Kidney epithelial cell (primary cell): ENCODE measurements around the gene KBTBD6. TPM values are rescaled to one million over a fixed set of nuclear protein-coding genes. Genes with fewer than 3 reads are reported as not detected.

Experiments used
- DNase-seq: peaks from one replicate; pipeline ENCODE4 v3.0.0-alpha.2; 2010; ENCODE audit warnings: low read depth
- H3K27me3 ChIP-seq: 2 replicates; pipeline ENCODE4 v1.6.0; 2011; ENCODE audit warnings: low read length; ENCODE audit not compliant: control insufficient read depth, insufficient read depth
- H3K36me3 ChIP-seq: 2 replicates; pipeline ENCODE4 v1.5.1; 2011; ENCODE audit warnings: low read length; ENCODE audit not compliant: control insufficient read depth, insufficient read depth
- H3K4me3 ChIP-seq: 2 replicates; pipeline ENCODE4 v1.5.1; 2011; ENCODE audit warnings: low read depth, mild to moderate bottlenecking, control low read depth, low read length
- total RNA-seq: library from RNA; depleted of rRNA; stranded (reverse); fragments of >200 nt; gene quantifications from 2 replicates; pipeline ENCODE4 v1.2.3, GENCODE V29; 2015
- TF ChIP-seq, protein P1 (sequence below): IDR thresholded peaks from 2 replicates; pipeline ENCODE4 v1.5.1; 2011; ENCODE audit warnings: mild to moderate bottlenecking, moderate library complexity, low read length, control low read depth, inconsistent platforms; ENCODE audit not compliant: insufficient read depth, poor library complexity, severe bottlenecking

Gene KBTBD6
- total RNA-seq, 1 donor from 2014 or later: 9.0 TPM

GRCh38 chr13:41130356-41130755 is 2.2 kb downstream of the KBTBD6 start:
- TF ChIP-seq, protein P1, sequence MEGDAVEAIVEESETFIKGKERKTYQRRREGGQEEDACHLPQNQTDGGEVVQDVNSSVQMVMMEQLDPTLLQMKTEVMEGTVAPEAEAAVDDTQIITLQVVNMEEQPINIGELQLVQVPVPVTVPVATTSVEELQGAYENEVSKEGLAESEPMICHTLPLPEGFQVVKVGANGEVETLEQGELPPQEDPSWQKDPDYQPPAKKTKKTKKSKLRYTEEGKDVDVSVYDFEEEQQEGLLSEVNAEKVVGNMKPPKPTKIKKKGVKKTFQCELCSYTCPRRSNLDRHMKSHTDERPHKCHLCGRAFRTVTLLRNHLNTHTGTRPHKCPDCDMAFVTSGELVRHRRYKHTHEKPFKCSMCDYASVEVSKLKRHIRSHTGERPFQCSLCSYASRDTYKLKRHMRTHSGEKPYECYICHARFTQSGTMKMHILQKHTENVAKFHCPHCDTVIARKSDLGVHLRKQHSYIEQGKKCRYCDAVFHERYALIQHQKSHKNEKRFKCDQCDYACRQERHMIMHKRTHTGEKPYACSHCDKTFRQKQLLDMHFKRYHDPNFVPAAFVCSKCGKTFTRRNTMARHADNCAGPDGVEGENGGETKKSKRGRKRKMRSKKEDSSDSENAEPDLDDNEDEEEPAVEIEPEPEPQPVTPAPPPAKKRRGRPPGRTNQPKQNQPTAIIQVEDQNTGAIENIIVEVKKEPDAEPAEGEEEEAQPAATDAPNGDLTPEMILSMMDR: no peak
- no peak overlapping the region for H3K4me3 ChIP-seq

GRCh38 chr13:41127701-41128100 is 4.9 kb downstream of the KBTBD6 start:
- TF ChIP-seq, protein P1: no peak
- no peak for DNase-seq
- Histone ChIP-seq H3K36me3 (no peaks in the 10 kb centered on the region), H3K27me3 (no peaks in the 10 kb centered on the region), H3K4me3 (no peak overlapping the region)

More at GRCh38 chr13:41130356-41130755, 2.2 kb downstream of the KBTBD6 start:
- Histone ChIP-seq H3K36me3 (no peaks in the 10 kb centered on the region), H3K27me3 (no peaks in the 10 kb centered on the region)
- DNase-seq: no peak

GRCh38 chr13:41122838-41123237 is 9.8 kb downstream of the KBTBD6 start:
- Histone ChIP-seq H3K4me3 (no peak overlapping the region), H3K27me3 (no peaks in the 10 kb centered on the region), H3K36me3 (no peaks in the 10 kb centered on the region)
- TF ChIP-seq, protein P1: no peak
- no peak for DNase-seq

DNA sequence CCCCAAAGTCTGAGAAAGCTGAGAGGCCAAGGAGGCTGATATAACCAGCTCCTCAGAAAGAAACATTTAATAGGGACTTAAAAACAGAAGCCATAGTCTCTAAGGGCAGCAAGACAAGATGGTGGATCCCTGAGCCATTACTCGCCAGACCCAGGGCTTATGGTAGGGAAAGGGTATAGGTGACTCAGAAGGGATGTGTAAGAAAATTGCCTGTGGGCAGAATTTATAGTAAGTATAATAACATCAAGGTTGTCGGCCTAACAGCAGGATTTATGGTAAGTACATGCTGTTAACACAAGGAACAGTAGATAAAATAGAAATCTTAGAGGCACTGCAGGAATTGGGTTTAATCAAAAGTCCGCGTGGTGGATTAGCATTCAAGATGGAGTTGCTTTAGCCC is 14.7 kb downstream of the KBTBD6 start:
- Histone ChIP-seq H3K27me3 (no peaks in the 10 kb centered on the region), H3K36me3 (no peaks in the 10 kb centered on the region), H3K4me3 (no peak overlapping the region)
- TF ChIP-seq, protein P1: no peak
- no peak for DNase-seq

- no peak overlapping the region for H3K4me3 ChIP-seq
- no peak for DNase-seq
- no peaks in the 10 kb centered on the region for H3K27me3 ChIP-seq
- H3K36me3 ChIP-seq: no peaks in the 10 kb centered on the region
- TF ChIP-seq, protein P1: no peak
Observed at GRCh38 chr13:41111454-41111853, 21.1 kb downstream of the KBTBD6 start.

- no peak overlapping the region for H3K4me3 ChIP-seq
- DNase-seq: no peak
- TF ChIP-seq, protein P1: no peak
- H3K36me3 ChIP-seq: no peaks in the 10 kb centered on the region
- H3K27me3 ChIP-seq: no peaks in the 10 kb centered on the region
Observed at GRCh38 chr13:41107584-41108014, 25.0 kb downstream of the KBTBD6 start.
